Stimulated activated naive CD8-positive, alpha-beta T cell treated with anti-CD3 and anti-CD28 coated beads, Interleukin-15, Interleukin-2, amounts not matched to agents 100 ng/mL and 50 ng/mL, for 24 hours (primary cell): ENCODE results near the gene ADGRB2.

Source experiments
- H3K27ac Mint-ChIP-seq: one replicate; pipeline ENCODE4 v1.8.0; 2021; ENCODE audit warnings: mild to moderate bottlenecking, mixed read lengths
- H3K27me3 Mint-ChIP-seq: one replicate; pipeline ENCODE4 v1.8.0; 2021; ENCODE audit warnings: mixed read lengths
- H3K36me3 Mint-ChIP-seq: one replicate; pipeline ENCODE4 v1.8.0; 2021; ENCODE audit warnings: low read depth, mixed read lengths
- H3K4me1 Mint-ChIP-seq: one replicate; pipeline ENCODE4 v1.8.0; 2021; ENCODE audit warnings: low read depth, mixed read lengths
- H3K4me3 Mint-ChIP-seq: one replicate; pipeline ENCODE4 v1.8.0; 2021; ENCODE audit warnings: mild to moderate bottlenecking, mixed read lengths
- H3K9me3 Mint-ChIP-seq: one replicate; pipeline ENCODE4 v1.8.0; 2021; ENCODE audit warnings: mixed read lengths

ADGRB2 gene

GRCh38 chr1:31779687-31780086, 15.5 kb upstream of the ADGRB2 start:
- no peak overlapping the region for H3K4me3 Mint-ChIP-seq
- no peaks in the 10 kb centered on the region for H3K36me3 Mint-ChIP-seq
- peaks cover 5% of the 10 kb centered on the region for H3K4me1 Mint-ChIP-seq
- no peak overlapping the region for H3K27ac Mint-ChIP-seq
- peaks cover 19% of the 10 kb centered on the region for H3K27me3 Mint-ChIP-seq
- H3K9me3 Mint-ChIP-seq = no peaks in the 10 kb centered on the region

DNA sequence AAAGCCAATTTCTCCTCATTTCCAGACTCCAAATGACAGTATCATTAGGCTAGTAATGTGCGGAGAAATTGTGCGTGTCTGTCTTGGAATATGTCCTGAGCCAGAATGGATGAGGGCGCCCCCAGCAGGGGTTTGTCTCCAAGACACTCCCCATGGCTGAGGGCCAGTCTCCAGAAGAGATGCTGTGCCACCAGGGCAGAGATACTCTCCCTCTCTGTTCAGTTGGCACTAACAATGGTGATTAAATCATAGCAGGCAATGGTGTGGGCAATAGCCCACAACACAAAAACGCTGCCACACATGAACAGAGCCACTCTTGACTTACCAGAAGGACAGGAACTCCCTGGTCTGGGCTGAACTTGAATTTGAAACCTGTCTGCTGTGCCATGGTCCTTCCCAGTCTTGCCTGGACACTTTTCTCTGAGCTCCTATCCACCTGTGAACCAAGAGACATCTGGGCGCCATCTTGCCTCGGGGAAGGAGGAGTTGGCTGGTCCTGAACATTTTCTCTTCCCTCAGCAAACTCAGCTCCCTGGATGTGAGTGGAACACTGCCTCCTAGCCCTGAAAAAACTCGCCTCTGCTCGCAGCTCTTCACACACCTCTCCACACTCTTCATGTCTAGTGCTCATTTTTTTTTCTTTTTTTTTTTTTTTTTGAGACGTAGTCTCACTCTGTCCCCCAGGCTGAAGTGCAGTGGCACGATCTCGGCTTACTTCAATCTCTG, 14.8 kb upstream of the ADGRB2 start:
- Mint-ChIP-seq H3K4me1 (peaks cover 7% of the 10 kb centered on the region), H3K9me3 (no peaks in the 10 kb centered on the region), H3K4me3 (no peak overlapping the region), H3K27me3 (peaks cover 26% of the 10 kb centered on the region), H3K36me3 (no peaks in the 10 kb centered on the region), H3K27ac (no peak overlapping the region)

DNA sequence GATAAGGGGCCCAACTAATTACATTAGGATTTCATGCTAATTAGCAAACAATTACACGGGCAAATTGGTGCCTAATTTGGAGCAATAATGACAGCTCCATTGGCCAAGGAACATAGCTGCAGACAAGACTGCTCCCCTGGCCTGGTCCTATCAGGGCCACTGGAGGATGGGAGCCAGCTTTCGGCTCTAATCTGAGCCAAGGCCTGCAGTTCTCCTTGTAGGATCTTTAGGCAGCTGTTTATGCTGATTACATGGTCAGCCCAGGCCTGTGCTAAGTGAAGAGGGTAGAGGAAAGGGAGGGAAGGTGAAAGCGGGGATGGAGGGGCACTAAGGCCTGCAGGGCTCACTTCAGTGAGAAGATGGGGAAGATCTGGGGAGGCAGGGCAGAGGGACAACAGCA, 12.4 kb upstream of the ADGRB2 start:
- Mint-ChIP-seq H3K27ac (no peak overlapping the region), H3K9me3 (no peaks in the 10 kb centered on the region), H3K27me3 (peaks cover 43% of the 10 kb centered on the region), H3K4me1 (peaks cover 28% of the 10 kb centered on the region), H3K4me3 (no peak overlapping the region), H3K36me3 (no peaks in the 10 kb centered on the region)

GRCh38 chr1:31776032-31776431, 11.9 kb upstream of the ADGRB2 start:
- H3K27ac Mint-ChIP-seq = no peak overlapping the region
- peaks cover 32% of the 10 kb centered on the region for H3K4me1 Mint-ChIP-seq
- no peak overlapping the region for H3K4me3 Mint-ChIP-seq
- H3K27me3 Mint-ChIP-seq = peaks cover 44% of the 10 kb centered on the region
- no peaks in the 10 kb centered on the region for H3K36me3 Mint-ChIP-seq
- no peaks in the 10 kb centered on the region for H3K9me3 Mint-ChIP-seq

- peaks cover 37% of the 10 kb centered on the region for H3K4me1 Mint-ChIP-seq
- H3K27ac Mint-ChIP-seq = no peak overlapping the region
- peaks cover 48% of the 10 kb centered on the region for H3K27me3 Mint-ChIP-seq
- H3K9me3 Mint-ChIP-seq = no peaks in the 10 kb centered on the region
- H3K4me3 Mint-ChIP-seq = no peak overlapping the region
- H3K36me3 Mint-ChIP-seq = no peaks in the 10 kb centered on the region
These were observed 11.3 kb upstream of the ADGRB2 start for GRCh38 chr1:31775210-31775999.

DNA sequence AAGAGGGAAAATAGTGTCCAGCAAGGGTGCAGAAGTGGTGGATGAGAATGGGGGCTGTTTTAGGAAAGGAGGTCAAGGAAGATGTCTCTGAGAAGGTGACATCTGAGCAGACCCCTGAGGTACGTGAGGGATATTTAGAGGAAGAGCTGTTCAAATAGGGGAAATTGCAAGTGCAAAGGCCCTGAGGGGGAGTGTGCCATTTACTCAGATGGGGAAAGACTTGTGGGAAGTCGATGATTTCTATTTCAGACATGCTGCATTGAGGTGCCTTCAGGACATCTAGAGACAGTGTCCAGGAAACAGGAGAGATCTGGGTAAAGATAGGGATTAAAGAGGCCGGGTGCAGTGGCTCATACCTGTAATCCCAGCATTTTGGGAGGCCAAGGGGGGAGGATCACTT, 10.4 kb upstream of the ADGRB2 start:
- Mint-ChIP-seq H3K4me1 (peaks cover 45% of the 10 kb centered on the region), H3K4me3 (no peak overlapping the region), H3K9me3 (no peaks in the 10 kb centered on the region), H3K36me3 (no peaks in the 10 kb centered on the region), H3K27me3 (peaks cover 44% of the 10 kb centered on the region), H3K27ac (no peak overlapping the region)

GRCh38 chr1:31773861-31774260, 9.7 kb upstream of the ADGRB2 start:
- Mint-ChIP-seq H3K4me1 (peaks cover 51% of the 10 kb centered on the region), H3K27me3 (peaks cover 44% of the 10 kb centered on the region), H3K9me3 (no peaks in the 10 kb centered on the region), H3K27ac (no peak overlapping the region), H3K4me3 (no peak overlapping the region), H3K36me3 (no peaks in the 10 kb centered on the region)

- peak overlapping the region; percentile 76 for H3K4me3 Mint-ChIP-seq
- no peaks in the 10 kb centered on the region for H3K36me3 Mint-ChIP-seq
- H3K27me3 Mint-ChIP-seq = peaks cover 41% of the 10 kb centered on the region
- no peak overlapping the region for H3K27ac Mint-ChIP-seq
- H3K9me3 Mint-ChIP-seq = no peaks in the 10 kb centered on the region
- peaks cover 55% of the 10 kb centered on the region for H3K4me1 Mint-ChIP-seq
These were observed 8.6 kb upstream of the ADGRB2 start for GRCh38 chr1:31772669-31773248.

DNA sequence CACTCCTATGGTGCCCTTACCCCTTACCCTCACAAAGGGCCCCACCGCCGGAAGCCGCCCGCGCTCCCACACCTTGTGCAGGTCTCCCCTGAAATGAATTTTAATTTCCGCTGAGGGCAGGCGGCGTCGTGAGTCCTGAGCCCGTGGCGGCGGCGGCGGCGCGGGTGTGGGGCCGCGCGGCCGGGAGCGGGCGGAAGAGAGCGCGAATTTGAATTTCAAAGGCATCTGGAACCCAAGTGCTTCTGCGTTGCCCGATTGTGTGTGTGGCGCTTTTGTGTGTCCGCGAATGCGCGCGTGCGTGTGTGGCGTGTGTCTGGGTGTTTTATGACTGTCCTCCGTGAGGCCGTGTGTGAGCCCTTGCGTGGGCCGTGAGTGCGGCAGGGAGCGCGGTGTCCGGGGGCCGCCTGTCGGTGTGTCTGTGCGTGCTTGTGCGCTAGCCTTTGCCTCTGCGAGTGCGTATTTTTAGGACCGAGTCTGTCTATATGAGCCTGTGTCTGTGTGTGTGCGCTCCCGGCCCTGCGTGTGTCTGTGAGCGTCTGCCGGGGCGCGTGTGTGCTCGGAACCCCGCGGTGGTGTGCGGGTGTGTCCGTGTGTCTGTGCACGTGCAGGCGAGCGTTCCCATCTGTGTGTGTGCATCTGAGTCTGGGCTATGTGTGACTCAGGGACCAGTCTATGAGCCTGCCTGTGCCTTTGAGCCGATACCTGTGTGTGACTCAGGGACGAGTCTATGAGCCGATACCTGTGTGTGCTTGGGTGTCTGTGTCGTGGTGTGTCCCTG, 7.9 kb upstream of the ADGRB2 start:
- Mint-ChIP-seq H3K9me3 (no peaks in the 10 kb centered on the region), H3K4me1 (peaks cover 55% of the 10 kb centered on the region), H3K36me3 (no peaks in the 10 kb centered on the region), H3K4me3 (peak overlapping the region; percentile 76), H3K27me3 (peaks cover 34% of the 10 kb centered on the region), H3K27ac (peak overlapping the region; percentile 92)

GRCh38 chr1:31769720-31770390, 5.7 kb upstream of the ADGRB2 start:
- H3K9me3 Mint-ChIP-seq = no peaks in the 10 kb centered on the region
- no peak overlapping the region for H3K4me3 Mint-ChIP-seq
- no peaks in the 10 kb centered on the region for H3K36me3 Mint-ChIP-seq
- peaks cover 31% of the 10 kb centered on the region for H3K27me3 Mint-ChIP-seq
- peaks cover 55% of the 10 kb centered on the region for H3K4me1 Mint-ChIP-seq
- H3K27ac Mint-ChIP-seq = peak overlapping the region; percentile 49

DNA sequence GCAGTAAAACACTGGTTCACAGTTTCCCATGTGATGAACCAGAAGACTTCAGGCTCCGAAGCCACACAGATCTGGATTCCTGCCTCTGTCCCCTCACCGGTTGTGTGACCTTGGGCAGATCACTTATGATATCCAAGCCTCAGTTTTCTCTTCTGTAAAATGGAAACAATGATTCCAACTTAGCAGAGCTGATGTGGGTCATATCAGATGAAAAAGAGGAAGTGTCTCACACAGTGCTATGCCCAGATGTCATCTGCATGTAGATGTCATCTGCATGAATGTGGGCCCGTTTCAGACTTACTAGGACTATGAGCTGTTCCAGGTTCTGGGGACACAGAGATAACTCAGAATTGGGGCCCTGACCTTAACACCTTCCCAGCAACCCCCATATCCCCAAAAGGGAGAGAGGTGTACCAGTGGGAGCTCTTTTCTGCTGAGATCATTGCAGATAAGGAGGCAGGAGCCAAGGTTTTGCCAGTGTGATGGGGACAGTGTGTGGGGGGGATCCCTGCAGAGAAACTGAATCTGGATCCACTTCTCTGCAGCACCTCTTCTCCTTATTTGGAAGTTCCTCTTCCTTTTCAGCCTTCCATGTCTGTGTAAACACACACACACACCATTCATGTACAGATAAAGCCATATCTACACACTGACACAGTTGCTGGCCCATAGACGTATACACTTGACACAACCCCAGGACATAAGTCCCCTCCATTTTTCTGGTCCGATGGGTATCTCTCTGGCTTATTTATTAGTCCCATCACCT, 5.0 kb upstream of the ADGRB2 start:
- Mint-ChIP-seq H3K27me3 (peaks cover 23% of the 10 kb centered on the region), H3K4me1 (peaks cover 53% of the 10 kb centered on the region), H3K36me3 (no peaks in the 10 kb centered on the region), H3K9me3 (no peaks in the 10 kb centered on the region), H3K27ac (peak overlapping the region; percentile 49), H3K4me3 (no peak overlapping the region)

DNA sequence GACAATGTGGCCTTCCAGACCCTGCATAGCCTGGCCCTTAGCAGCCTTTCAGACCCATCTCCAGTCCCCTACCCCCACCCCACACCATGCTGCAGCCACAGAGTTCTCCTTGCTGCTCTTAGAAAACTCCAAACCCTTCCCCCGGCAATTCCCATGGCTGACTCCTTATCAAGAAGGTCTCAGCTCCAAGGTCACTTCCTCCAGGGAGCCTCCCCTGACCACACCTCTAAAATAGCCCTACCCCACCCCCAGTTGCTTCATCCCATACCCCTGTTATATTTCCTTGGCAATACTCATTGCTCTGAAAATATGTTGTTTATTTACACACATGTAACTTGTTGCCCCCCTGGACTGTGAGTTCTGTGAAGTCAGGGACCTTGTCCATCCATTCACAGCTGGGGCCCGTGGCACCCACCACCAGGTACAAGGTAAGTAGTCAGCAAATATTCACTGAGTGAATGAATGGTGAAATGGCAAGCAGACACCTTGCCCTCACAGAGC, 4.3 kb upstream of the ADGRB2 start:
- Mint-ChIP-seq H3K27me3 (peaks cover 20% of the 10 kb centered on the region), H3K27ac (peak overlapping the region; percentile 15), H3K36me3 (no peaks in the 10 kb centered on the region), H3K4me3 (no peak overlapping the region), H3K4me1 (peaks cover 49% of the 10 kb centered on the region), H3K9me3 (no peaks in the 10 kb centered on the region)

- Mint-ChIP-seq H3K27me3 (peaks cover 16% of the 10 kb centered on the region), H3K9me3 (no peaks in the 10 kb centered on the region), H3K27ac (no peak overlapping the region), H3K4me3 (no peak overlapping the region), H3K36me3 (no peaks in the 10 kb centered on the region), H3K4me1 (peaks cover 47% of the 10 kb centered on the region)
These were observed 3.1 kb upstream of the ADGRB2 start for GRCh38 chr1:31767225-31767624.

DNA sequence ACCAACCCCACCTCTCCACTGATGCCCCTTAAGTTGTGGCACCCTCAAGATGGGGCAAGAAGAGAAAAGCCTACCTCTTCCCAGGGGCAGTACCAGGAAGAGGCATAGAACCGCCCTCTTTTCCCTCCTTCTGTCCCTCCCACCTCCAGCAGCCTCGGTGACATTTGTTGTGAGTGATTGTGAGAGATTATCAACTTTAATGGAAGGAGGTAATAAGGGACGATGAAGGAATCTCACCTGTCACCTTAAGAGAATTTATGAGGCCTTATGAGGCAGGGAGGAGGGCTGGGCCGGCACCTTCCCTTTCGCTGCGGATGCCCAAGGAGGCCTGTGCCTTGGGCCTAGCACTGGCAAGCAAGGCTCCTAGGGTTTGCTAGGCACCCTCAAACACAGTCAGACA, 1.4 kb upstream of the ADGRB2 start:
- H3K4me3 Mint-ChIP-seq = no peak overlapping the region
- peaks cover 15% of the 10 kb centered on the region for H3K27me3 Mint-ChIP-seq
- H3K4me1 Mint-ChIP-seq = peaks cover 44% of the 10 kb centered on the region
- H3K36me3 Mint-ChIP-seq = no peaks in the 10 kb centered on the region
- H3K27ac Mint-ChIP-seq = no peak overlapping the region
- H3K9me3 Mint-ChIP-seq = no peaks in the 10 kb centered on the region
